IPS-NIHi11 (cell line): ENCODE measurements around the gene CCDC18.
A peak's percentile ranks its signal among the peaks of the same experiment; 100 is the strongest.
"Not testable (repeated sequence)": the region's sequence is repeated elsewhere in the genome, so short reads cannot be mapped to it uniquely, and the experiment has no call there.

Experiments used
- DNase-seq: peaks from one replicate; pipeline ENCODE4 v3.0.0; 2012; ENCODE audit warnings: mixed read lengths, low spot score

The CCDC18 gene

DNA sequence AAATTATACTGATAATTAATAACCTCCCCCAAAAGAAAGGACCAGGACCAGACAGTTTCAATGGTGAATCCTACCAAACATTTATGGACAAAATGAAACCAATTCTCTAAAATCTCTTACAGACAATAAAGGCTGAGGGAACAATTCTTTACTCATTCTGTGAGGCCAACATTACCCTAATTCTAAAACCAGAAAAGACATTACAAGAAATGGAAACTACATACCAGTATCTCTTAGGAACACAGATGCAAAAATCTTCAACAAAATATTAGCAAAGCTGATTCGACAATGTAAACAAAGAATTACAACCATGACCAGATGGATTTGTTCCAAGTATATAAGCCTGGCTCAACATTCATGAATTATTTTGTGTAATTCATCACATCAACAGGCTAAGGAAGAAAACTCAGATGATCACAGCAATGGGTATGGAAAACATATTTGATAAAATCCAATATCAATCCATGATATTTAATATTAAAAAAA, 8.9 kb upstream of the CCDC18 start:
- no peak for DNase-seq

DNA sequence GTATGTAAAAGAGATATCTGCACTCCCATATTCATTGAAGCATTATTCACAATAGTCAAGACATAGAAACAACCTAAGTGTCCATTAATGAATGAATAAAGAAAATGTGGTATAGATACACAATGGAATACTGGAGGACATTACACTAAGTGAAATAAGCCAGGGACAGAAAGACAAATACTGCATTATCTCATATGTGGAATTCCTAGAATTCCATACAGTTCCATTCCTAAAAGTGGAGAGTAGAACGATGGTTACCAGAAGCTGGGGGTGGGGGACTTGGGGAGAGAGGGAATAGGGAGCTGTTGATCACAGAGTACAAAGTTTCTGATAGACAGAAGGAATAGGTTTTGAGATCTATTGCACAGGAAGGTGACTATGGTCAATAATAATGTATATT, 7.7 kb upstream of the CCDC18 start:
- DNase-seq: no peak

DNA sequence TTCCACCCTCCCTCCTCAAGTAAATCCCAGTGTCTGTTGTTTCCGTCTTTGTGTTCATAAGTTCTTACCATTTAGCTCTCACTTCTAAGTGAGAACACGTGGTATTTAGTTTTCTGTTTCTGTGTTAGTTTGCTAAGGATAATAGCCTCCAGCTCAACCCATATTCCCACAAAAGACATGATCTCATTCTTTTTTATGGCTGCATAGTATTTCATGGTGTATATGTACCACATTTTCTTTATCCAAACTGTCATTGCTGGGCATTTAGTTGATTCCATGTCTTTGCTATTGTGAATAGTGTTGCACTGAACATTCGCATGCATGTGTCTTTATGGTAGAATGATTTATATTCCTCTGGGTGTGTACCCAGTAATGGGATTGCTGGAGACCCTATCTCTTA, 5.9 kb upstream of the CCDC18 start:
- DNase-seq: not testable (repeated sequence)

DNA sequence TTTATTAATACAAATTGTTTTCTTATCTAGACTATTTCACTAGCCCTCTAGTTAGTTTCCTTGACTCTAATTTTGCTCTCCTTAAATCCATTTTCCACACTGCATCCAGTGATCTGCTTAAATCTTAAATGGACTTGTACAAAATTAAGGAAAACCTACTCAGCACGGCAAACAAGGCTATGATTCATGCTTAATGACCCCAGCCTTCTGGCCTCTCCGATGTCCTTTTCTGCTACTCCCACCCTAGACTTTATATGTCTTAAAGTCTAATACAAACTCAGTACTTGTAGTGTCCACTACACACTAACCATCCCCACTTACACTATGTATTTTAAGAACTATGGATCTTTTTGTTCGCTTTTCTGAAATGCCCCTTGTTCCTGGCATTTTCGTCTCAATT, 2.5 kb upstream of the CCDC18 start:
- DNase-seq: no peak

DNA sequence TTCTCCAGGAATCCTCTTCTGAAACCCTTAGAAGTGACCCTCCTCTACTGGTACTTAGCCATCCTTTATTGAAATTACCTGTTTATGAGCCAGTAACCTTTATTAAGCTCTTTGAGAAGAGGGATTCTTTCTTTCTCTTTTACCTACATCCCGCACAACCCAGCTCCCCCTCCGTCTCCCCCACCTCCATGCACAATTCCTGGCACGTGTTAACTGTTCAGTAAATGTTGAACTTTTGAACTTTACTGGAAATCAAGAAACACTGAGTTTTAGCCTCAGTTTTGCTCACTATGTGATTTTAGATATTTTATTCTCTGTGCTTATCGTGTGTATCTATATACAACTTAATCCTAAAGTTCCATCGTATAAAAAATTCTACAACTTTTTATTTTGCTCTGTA, 2.1 kb upstream of the CCDC18 start:
- no peak for DNase-seq

DNA sequence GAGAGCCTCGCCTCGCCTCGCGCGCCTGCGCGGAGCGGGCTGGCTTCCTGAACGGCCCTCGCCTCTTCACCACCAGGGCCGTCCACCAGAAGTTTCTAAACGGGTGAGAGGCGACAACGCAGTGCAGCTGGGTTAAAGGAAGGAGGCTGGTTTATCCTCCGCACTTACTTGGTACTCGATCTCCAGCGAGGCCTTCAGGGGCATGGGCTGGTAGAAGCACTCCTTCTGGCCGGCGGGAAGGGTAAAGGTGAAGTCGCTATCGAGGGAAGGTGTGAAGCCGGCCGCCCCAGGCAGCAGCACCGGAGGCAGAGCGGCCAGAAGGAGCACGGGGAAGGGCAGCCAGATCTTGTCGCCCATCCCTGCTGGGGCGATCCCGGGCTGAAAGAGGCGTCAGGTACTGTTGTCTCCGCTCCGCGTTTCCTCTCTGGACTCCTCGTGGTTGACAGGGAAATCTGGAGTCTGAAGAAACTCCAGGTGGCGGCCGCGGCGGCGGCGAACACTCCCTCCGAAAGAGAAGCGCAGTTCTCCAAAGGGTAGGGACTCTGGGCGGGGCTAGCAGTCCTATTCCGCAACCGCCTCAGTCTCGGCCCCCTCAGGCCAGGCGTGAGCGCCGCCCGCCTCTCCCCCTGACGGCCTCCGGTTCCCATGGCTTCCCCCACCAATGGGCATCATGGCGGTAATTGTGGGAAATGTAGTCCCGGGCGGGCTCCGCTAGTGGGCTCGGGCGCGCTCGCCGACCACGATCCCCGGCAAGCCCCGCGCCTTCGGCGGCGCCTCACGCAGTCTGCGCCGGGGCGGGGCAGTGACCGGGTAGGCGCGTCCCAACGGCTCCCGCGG, 420 bp upstream of the CCDC18 start, which contains the start of gene TMED5:
Gene TMED5 (minus strand): TSS at position 528 of the 837 bp plus-strand sequence. CDS start 171 bp downstream, at position 357.
- DNase-seq: peak; percentile 92

DNA sequence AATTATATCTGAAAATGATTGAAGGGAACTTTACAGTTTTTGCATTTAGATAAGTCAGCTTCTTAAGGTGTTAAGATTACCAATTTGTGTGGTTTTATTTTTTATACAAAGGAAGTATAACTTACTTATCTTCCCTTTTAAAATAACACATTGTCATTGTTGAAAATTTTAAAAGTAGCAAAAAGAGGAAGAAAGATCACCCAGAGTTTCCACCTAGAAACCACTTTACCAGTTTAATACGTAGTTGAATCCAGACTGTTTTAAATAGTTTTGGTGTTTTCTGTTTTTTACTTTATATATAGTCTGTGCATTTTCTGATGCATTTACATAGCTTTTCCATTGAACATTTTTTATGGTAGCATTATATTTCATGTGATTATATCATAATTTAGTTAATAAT, 6.1 kb downstream of the CCDC18 start:
- DNase-seq: no peak

DNA sequence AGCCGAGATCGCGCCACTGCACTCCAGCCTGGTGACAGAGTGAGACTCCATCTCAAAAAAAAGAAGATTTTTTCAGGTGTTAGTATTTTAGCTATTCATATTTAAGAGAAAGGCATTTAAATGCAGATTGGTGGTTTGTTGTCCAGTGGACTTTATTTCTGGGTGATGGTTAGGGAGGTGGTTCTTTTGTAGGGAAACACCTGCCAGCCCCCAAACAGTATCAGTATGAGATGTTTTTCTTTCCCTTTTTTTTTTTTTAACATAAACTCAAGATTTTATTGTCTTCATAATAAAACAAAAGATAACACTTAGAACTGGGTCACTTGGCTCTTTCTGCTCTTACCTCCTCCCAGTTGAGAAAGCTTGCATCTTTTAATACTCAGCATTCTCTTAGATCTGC, 9.9 kb downstream of the CCDC18 start:
- DNase-seq: no peak

DNA sequence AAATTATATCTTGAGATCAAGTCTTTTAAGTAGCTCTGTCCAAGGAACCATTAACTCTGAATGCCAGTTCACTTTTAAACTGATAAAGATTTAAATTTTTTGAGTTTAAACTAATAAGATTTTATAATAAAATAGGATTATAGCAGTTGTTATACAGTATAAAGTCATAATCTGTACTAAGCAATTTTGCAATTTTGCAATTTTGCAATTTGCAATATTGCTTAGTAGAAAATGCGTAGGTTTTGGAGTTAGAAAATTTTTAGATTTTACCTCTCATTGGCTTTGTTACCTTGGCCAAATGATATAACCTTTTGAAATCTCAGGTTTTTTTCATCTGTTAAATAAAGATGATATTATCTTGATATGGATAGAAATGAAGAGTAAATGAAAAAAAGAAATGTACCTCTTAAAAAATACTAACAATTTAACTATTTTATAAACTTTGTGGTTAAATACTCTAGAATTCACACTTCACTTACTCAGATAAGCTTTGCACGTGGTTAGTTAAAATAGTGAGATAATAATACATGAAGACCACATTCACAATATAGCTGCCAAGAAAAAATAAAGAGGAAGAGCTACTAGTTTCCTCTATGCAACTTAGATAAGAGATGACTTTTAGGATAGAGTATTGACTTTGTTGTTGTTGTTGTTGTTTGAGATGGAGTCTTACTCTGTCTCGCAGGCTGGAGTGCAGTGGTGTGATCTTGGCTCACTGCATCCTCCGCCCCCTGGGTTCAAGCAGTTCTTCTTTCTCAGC, 13.9 kb downstream of the CCDC18 start:
- no peak for DNase-seq

DNA sequence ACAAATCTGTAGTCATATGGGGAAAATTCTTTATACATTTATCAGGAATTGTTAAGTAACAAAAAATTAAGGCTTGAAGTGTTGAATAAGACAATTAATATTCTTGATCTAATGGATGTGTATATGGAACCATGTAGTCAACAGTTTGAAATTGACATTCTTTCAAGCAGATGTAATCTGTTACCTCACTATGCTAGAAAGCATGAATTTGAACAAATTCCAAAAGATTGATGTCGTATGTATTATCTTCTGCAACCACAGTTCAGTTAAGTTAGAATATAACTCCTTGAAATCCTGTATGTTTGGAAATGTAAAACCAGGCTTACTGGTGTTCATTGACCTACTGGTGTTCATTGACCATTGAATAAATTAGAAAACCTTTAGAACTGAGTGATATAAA, 16.1 kb downstream of the CCDC18 start:
- DNase-seq: no peak

DNA sequence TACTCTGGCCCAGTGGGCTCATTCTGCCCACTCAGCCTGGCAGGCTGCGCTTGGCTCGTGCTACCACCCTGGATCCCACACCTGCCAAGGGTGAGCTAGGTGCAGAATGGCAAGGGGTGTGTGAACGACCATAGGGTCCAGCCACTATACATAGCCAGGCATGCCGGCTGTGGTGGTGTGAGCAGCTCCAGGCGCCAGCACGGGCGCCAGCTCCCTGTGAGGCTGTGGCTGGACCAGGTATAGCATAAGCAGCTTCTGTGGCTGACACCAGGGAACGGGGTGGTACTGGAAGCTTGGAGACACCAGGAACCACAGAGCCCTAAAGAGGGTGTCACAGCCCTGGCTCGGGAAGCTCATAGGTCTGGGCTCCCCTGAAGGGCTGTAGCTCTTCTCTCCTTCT, 18.6 kb downstream of the CCDC18 start:
- no peak for DNase-seq

DNA sequence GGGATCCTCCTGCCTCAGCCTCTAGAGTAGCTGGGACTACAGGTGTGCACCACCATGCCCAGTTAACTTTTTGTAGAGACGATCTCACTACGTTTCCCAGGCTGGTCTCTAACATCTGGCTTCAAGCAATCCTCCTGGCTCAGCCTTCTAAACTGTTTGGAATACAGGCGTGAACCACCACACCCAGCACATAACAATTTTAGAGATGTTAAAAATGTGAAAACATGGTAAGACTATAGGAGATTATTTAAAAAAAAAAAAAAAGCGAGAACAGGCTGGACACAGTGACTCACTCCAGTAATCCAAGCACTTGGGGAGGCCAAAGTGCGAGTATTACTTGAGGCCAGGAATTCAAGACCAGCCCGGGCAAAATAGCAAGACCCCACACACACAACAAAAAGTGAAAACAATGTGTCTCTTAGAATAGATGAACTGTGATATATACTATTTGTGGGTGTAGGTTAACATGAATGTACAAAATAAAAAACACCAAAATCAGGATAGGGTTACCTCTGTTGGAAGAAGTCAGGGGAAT, 19.6 kb downstream of the CCDC18 start:
- no peak for DNase-seq

DNA sequence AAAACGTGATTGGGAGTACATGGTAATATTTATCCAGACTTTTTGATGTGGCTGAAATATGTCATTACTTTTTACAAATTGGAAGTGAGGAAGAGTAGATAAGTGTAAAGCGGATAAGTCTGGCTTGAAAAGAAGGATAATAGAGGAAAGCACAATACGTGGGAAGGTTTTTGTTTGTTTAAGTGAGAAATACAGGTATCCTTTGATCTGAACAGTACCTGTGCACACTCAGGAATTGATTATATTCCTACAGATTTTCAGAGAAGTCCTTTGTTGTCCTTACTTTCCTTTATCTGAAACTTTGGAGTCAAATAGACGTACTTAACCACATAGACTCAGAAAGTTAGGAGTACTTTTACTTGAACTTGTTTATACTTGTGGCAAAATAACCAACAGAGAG, 20.2 kb downstream of the CCDC18 start:
- no peak for DNase-seq

DNA sequence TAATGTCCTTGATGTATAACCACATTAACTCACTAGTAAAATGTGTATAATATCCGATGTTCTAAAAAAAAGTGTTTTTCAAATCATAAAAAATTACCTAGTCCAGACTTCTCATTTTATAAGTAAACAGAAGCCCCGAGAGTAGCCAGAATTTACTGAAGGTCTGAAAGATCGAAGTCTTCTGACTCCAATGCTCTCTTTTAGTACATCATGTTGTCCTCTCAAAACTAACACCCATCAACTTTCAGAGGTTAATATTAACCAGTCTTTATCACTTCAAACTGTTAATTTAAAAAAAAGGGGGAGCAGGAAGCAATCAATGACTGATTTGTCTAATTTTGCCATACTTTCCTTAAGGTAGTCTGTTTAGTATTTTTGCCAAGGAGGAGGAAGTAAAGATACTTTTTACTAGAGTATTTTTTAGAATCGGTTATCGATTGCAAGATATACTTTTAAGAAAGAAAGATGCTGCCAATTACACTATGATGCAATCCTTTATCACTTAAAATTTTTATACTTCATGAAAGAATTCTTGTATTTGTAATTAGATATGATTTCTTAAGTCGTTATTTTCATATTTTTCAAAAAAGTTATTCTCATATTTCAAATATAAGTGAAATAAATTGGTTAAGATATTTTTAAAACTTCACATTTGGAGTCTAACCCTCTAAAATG, 25.5 kb downstream of the CCDC18 start:
- DNase-seq: no peak

DNA sequence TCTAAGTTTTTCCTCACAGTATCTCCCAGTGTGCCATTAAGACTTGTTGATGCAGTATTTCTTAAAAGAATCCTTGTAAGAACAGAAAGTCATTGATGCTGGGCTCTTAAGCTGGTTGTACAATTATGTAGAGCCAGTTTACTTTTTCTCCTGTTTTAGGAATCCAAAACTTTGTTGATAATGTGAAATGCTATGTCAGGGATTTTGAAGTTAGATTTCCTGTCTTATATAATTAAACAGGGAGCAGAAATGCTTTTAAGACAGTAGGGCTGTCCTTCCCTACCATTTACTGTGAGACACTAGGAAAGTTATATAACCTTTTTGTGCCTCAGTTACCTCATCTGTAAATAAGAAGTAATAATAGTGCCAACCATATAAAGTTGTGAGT, 26.0 kb downstream of the CCDC18 start:
- no peak for DNase-seq

DNA sequence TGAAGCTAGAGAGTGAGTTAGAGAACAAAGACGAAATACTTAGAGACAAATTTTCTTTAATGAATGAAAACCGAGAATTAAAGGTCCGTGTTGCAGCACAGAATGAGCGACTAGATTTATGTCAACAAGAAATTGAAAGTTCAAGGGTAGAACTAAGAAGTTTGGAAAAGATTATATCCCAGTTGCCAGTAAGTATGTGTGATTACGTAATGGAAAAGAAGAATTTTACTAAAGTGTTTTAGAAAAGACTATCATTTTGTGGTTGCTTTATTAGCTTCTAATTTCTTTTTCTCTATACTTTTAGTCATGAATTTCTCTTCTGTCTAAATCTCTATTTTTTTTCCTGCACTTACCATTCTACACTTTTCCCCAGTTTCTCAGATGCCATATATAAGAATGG, 26.7 kb downstream of the CCDC18 start:
- DNase-seq: no peak

DNA sequence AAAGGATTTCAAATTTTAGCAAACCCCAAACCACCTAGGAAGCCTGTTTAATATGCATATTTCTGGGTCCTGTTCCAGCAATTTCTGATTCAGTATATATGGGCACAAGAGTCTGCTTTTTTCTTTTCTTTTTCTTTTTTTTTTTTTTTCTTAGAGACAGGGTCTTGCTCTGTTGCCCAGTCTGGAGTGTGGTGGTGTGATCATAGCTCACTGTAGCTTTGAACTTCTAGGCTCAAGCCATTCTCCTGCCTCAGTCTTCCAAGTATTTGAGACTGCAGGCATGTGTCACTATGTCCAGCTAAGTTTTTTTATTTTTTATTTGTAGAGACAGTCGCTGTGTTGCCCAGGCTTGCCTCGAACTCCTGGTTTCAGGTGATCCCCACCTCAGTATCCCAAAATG, 34.8 kb downstream of the CCDC18 start:
- DNase-seq: no peak

DNA sequence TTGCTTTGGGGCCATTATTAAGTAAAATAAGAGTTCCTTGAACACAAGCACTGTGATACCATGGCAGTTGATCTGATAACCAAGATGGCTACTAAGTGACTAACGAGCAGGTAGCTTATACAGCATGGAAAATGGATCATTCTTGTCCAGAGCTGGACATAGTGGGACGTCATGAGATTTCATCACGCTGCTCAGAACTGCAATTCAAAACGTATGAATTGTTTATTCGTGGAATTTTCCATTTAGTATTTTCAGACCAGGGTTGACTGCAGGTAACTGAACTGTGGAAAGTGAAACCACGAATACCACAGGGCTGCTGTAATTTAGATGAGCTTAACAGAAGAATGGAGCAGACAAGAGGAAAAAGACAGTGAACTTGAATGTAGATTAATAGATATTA, 38.9 kb downstream of the CCDC18 start:
- no peak for DNase-seq

DNA sequence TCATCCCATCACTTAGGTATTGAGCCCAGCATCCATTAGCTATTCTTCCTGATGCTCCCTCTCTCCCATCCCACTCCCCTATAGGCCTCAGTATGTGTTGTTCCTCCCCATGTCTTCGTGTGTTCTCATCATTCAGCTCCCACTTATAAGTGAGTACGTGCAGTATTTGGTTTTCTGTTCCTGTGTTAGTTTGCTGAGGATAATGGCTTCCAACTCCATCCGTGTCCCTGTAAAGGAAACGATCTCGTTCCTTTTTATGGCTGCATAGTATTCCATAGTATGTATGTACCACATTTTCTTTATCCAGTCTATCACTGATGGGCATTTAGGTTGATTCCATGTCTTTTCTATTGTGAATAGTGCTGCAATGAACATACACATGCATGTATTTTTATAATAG, 40.2 kb downstream of the CCDC18 start:
- DNase-seq: not testable (repeated sequence)

DNA sequence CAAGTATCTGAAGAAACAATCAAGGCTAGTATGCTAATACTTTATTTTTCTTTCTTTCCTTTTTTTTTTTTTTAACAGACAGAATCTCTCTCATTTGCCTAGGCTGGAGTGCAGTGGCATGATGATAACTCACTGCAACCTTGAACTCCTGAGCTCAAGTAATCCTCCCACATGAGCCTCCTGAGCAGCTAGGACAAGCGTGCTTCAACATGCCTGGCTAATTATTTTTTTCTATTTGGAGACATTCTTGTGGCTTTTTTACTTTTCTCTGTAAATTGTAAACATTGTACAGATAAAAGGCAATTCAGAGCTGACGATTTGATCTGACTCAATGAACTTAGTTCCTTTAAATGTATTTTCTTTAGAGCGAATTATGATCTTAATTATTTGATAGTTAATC, 41.4 kb downstream of the CCDC18 start:
- no peak for DNase-seq

DNA sequence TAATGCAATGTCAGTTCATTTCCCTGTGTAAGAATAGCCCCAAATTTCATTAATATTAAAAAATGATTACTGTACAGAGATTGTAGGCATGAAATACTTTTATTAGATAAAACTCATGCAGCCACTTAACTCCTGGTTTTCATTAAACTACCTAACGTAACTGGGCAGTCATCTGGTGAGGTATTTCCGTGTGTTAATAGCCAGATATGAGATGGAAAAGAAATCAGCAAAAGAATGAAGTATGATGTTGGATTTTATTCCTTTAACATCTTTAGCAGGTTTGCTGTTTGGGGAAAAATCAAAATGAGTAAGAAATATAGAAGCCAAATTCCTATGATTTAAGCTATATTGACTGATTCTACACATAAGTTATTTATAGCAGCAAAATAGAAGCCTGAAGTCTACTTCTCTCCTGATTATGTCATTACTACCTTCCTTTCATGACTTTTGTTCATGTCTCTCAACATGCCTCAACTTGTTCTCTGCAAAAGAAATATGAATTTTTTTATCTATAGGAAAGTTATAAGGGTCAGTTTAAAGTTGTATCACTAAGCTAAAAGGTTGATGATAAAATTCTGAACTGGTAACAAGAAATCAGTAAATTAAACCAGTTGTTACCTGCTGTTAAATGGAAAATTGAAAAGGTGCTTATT, 42.6 kb downstream of the CCDC18 start:
- no peak for DNase-seq

DNA sequence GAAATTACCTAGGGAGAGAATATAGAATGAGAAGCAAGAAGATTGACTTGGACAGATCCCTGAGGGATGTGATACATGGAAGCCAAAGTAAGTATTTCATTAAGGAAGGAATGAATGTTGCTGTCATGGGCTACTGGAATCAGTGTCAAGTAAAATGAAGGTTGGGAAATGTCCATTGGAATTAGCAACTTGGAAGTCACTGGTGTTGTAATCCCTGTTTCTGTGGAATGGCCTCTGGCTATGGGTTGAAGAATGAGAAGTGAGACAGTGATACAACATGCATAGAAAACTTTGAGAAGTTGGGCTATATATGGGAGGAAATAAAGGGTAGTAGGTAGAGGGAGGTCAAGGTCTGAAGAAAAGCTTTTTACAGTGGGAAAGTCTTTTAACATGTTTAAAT, 54.7 kb downstream of the CCDC18 start:
- no peak for DNase-seq
